AG04449 (cell line): Measurements from ENCODE around the gene PTPN23.
"Not testable (repeated sequence)": the region's sequence is repeated elsewhere in the genome, so short reads cannot be mapped to it uniquely, and the experiment has no call there.

Experiments used
- CTCF ChIA-PET: fragments of 350-600 bp; formaldehyde crosslinking; extraction: SDS; loops from one replicate; lab custom pipeline; 2021; ENCODE audit warnings: antibody characterized with exemption; lab: Yijun Ruan, JAX
- POLR2A ChIA-PET: fragments of 400-600, 350-600 bp; formaldehyde crosslinking; extraction: SDS; loops from one replicate; lab custom pipeline; 2020; ENCODE audit warnings: antibody characterized with exemption, inconsistent platforms; lab: Yijun Ruan, JAX
- DNase-seq: peaks from one replicate; pipeline ENCODE4 v3.0.0-alpha.2; 2010; ENCODE audit warnings: low read depth, low spot score
- H3K4me3 ChIP-seq: 2 replicates; pipeline ENCODE4 v1.5.1; 2011; ENCODE audit warnings: low read depth, mild to moderate bottlenecking, control low read depth, low read length
- CTCF ChIP-seq: IDR thresholded peaks from one replicate; pipeline ENCODE4 v1.5.1; 2011; ENCODE audit warnings: mild to moderate bottlenecking, moderate library complexity, low read length, control low read depth, inconsistent platforms; ENCODE audit not compliant: insufficient read depth; ENCODE audit errors: missing control alignments

PTPN23 gene

DNA sequence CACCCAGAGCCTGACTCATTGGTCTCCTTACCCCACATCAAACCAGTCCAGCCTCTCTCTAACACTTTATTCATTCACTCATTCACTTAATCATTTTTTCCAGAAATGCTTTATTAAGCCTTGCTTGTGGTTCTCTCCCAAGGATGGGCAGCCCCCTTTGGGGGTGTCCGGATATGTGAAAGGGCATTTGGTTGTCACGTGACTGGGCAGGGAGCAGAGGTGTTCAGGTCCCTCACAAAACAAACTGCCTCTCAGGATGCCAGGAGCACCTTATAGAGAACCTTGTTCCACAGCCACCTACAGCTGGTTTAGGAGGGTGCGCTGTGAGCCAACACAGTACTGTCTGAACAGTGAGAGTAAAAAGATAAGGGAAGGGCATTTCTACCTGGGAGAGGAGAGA is 25.8 kb upstream of the PTPN23 start:
- no peak overlapping the region for H3K4me3 ChIP-seq
- ChIA-PET CTCF (interaction anchor here (0.6 kb wide), 1 partner anchor 507 kb away, joined by 3 read pairs; no protein-coding TSS in a partner anchor), POLR2A (no interaction called here)
- DNase-seq, result no peak
- no peak for TF ChIP-seq CTCF

DNA sequence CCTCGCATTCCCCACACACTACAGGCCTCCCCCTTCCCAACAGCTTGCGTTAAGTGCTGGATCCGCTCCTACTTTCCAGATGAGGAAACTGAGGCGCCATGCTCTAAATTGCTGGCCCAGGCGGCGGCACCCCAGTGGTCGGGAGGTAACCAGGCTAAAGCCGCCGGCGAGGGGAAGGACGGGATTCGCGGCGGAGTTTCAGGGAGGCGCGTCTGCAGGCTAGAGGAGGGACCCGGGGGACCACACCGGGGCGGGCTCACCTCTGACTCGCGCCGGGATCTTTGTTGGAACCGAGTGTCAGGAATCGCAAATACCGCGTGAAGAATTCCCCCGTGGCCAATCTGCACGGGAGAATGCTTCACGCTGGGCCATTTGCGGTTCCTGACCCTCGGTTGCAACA is 24.6 kb upstream of the PTPN23 start:
- no peak for DNase-seq
- H3K4me3 ChIP-seq, result no peak overlapping the region
- POLR2A ChIA-PET, result no interaction called here
- no peak for TF ChIP-seq CTCF
- CTCF ChIA-PET, result no interaction called here

GRCh38 chr3:47359323-47359722 is 21.5 kb upstream of the PTPN23 start:
- POLR2A ChIA-PET, result interaction anchor here (0.7 kb wide), 1 partner anchor 15 kb away, joined by 3 read pairs; no protein-coding TSS in a partner anchor
- CTCF ChIA-PET, result interaction anchor here (0.8 to 2.2 kb wide), 3 partner anchors 11 to 656 kb away, joined by 3 to 7 read pairs (median 3); no protein-coding TSS in a partner anchor
- no peak for DNase-seq

DNA sequence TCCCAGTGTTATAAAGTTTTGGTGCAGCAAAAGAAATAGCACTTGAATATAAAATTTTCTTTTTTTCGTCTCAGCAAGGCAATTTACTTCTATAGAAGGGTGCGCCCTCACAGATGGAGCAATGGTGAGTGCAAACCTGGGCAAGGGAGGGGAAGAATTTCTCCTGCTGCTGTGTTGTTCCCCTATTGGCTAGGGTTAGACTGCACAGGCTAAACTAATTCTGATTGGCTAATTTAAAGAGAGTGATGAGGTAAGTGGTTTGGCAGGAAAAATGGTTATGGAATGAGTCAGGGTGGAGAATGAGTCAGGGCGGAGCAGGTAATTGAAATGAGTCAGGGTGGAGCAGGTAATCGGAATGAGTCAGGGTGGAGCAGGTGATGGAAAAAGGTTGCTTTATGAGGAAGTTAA is 20.7 kb upstream of the PTPN23 start:
- CTCF ChIA-PET, DNase-seq, POLR2A ChIA-PET, H3K4me3 ChIP-seq: not testable (repeated sequence)

More at GRCh38 chr3:47359323-47359722, 21.5 kb upstream of the PTPN23 start:
- no peak for TF ChIP-seq CTCF
- no peak overlapping the region for H3K4me3 ChIP-seq

DNA sequence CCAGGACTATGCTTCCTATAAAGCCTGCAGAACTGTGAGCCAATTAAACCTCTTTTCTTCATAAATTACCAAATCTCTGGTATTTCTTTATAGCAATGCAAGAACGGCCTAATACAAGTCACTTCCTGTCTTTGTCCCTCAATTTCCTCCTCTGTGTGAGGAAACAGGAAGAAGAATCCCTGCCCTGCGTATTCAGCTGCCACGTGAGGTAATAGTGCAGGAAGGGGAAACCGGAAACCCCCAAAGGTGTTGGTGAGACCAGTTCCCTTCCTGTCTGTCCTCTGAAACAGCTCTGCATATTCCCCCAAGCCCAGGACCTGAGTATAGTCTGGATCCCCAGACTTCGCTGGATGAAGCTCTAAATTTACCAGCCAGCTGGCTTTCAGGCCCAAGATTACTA is 18.1 kb upstream of the PTPN23 start:
- DNase-seq, result no peak
- POLR2A ChIA-PET, result no interaction called here
- CTCF ChIA-PET, result interaction anchor here (1.0 to 1.2 kb wide), 4 partner anchors 8 to 11 kb away, joined by 3 read pairs; no protein-coding TSS in a partner anchor
- no peak overlapping the region for H3K4me3 ChIP-seq
- no peak for TF ChIP-seq CTCF

- peak; percentile 60 for DNase-seq
- CTCF ChIA-PET, result no interaction called here
- no peak for TF ChIP-seq CTCF
- no peak overlapping the region for H3K4me3 ChIP-seq
- POLR2A ChIA-PET, result no interaction called here
Observed at GRCh38 chr3:47365213-47366153, 15.3 kb upstream of the PTPN23 start.
